Ishikawa (cell line): Measurements from ENCODE around the gene PLEKHA5.

Source experiments
- CEBPB ChIP-seq: IDR thresholded peaks from 2 replicates; pipeline ENCODE4 v1.6.1; 2012
- CREB1 ChIP-seq: IDR thresholded peaks from 2 replicates; pipeline ENCODE4 v1.6.1; 2012; ENCODE audit warnings: low read depth
- EGR1 ChIP-seq: IDR thresholded peaks from 2 replicates; pipeline ENCODE4 v1.6.1; 2012
- EP300 ChIP-seq: IDR thresholded peaks from 2 replicates; pipeline ENCODE4 v1.6.1; 2012; ENCODE audit warnings: borderline replicate concordance
- FOXM1 ChIP-seq: IDR thresholded peaks from 2 replicates; pipeline ENCODE4 v1.6.1; 2012; ENCODE audit warnings: low read depth, borderline replicate concordance
- NFIC ChIP-seq: IDR thresholded peaks from 2 replicates; pipeline ENCODE4 v1.6.1; 2012
- RAD21 ChIP-seq: IDR thresholded peaks from 2 replicates; pipeline ENCODE4 v1.6.1; 2012; ENCODE audit warnings: low read depth
- TAF1 ChIP-seq: IDR thresholded peaks from 2 replicates; pipeline ENCODE4 v1.6.1; 2012; ENCODE audit warnings: low read depth, mild to moderate bottlenecking
- TCF12 ChIP-seq: IDR thresholded peaks from 2 replicates; pipeline ENCODE4 v1.6.1; 2012; ENCODE audit warnings: low read depth
- TEAD4 ChIP-seq: IDR thresholded peaks from 2 replicates; pipeline ENCODE4 v1.6.1; 2012
- YY1 ChIP-seq: IDR thresholded peaks from 2 replicates; pipeline ENCODE4 v1.6.1; 2012; ENCODE audit warnings: low read depth
- ZBTB7A ChIP-seq: IDR thresholded peaks from 2 replicates; pipeline ENCODE4 v1.6.1; 2012; ENCODE audit warnings: low read depth
- TF ChIP-seq, protein P1 (sequence below): IDR thresholded peaks from 2 replicates; pipeline ENCODE4 v1.6.1; 2012; ENCODE audit warnings: low read depth, mild to moderate bottlenecking
- TF ChIP-seq, protein P2 (sequence below): IDR thresholded peaks from 2 replicates; pipeline ENCODE4 v1.6.1; 2012
- TF ChIP-seq, protein P3 (sequence below): IDR thresholded peaks from 2 replicates; pipeline ENCODE4 v1.6.1; 2012

The PLEKHA5 gene

DNA sequence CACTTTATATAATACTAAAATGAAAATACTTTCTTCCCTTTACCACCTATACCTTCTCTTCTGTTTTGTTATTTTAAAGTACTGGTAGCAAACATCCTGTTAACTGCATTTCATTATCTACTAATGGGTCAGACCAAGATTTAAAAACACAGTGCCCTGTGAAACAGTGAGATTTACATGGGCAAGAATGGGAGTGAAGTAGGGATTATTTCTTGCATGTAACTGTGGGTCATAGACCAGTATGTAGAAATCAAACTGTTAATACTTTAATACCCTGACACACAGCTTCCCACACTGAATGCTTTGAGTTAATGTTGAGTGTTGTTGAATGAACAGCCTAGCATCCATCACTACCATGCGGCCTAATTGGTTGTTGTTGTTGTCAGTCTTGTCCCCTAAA is 61.6 kb downstream of the PLEKHA5 start:
- TF ChIP-seq RAD21 (no peak), EP300 (no peak)

DNA sequence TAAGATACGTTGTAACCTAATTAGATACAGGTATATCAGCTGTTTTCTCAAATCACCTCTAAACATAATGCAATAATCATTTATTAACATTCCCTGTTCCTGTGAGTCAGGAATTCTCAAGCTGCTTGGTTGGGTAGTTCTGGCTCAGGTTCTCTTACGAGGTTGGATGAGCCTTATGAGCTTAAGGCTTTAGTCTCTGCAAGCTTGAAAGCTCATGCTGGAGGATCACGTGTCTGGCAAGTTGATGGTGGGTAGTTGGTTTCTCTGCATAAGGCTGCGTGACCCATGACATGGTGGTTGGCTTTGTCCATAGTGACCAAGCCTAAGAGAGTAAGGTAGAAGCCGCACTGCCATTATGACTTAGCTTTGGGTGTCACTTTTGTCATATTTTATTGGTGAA is 62.0 kb downstream of the PLEKHA5 start:
- TF ChIP-seq, protein P1, sequence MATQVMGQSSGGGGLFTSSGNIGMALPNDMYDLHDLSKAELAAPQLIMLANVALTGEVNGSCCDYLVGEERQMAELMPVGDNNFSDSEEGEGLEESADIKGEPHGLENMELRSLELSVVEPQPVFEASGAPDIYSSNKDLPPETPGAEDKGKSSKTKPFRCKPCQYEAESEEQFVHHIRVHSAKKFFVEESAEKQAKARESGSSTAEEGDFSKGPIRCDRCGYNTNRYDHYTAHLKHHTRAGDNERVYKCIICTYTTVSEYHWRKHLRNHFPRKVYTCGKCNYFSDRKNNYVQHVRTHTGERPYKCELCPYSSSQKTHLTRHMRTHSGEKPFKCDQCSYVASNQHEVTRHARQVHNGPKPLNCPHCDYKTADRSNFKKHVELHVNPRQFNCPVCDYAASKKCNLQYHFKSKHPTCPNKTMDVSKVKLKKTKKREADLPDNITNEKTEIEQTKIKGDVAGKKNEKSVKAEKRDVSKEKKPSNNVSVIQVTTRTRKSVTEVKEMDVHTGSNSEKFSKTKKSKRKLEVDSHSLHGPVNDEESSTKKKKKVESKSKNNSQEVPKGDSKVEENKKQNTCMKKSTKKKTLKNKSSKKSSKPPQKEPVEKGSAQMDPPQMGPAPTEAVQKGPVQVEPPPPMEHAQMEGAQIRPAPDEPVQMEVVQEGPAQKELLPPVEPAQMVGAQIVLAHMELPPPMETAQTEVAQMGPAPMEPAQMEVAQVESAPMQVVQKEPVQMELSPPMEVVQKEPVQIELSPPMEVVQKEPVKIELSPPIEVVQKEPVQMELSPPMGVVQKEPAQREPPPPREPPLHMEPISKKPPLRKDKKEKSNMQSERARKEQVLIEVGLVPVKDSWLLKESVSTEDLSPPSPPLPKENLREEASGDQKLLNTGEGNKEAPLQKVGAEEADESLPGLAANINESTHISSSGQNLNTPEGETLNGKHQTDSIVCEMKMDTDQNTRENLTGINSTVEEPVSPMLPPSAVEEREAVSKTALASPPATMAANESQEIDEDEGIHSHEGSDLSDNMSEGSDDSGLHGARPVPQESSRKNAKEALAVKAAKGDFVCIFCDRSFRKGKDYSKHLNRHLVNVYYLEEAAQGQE, result no peak

DNA sequence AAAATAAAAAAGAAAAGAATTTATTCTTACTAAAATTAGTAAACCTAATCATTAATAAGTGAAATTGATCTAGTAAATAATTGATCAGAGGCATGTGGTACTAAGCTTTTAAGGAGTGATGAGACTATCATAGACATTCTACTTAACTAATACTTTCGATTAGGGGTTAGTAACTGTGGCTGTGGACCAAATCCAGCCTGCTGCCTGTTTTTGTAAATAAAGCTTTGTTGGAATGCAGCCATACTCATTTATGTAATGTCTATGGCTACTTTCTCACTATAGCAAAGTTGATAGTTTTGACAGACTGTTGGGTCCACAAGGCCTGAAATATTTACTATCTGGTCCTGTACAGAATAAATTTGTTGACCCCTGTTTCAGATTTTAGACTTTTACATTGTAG is 63.2 kb downstream of the PLEKHA5 start:
- TF ChIP-seq, protein P1, result no peak
- no peak for TF ChIP-seq EP300
- no peak for TF ChIP-seq EGR1
- TF ChIP-seq, protein P2, sequence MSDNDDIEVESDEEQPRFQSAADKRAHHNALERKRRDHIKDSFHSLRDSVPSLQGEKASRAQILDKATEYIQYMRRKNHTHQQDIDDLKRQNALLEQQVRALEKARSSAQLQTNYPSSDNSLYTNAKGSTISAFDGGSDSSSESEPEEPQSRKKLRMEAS, result no peak

DNA sequence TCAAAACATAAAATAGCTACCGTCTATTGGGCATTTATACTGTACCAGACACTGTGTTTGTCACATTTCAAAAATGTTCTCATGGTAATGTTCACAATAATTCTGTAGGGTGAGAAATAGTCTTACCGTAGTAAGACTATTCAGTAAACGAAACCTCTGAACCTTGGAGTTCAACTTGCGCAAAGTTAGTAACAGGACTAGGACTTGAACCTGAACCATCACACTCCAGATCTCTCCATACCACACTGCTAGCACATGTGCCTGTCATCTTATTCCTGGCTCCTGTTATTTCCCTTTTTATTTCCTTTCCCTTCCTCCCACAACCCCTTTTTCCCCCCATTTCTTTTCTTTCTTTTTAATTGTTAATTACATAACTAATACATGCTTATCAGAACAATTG is 65.4 kb downstream of the PLEKHA5 start:
- TF ChIP-seq, protein P1, result no peak
- TF ChIP-seq YY1 (no peak), EGR1 (no peak), TCF12 (no peak), NFIC (no peak), RAD21 (no peak), FOXM1 (no peak)
- TF ChIP-seq, protein P3, sequence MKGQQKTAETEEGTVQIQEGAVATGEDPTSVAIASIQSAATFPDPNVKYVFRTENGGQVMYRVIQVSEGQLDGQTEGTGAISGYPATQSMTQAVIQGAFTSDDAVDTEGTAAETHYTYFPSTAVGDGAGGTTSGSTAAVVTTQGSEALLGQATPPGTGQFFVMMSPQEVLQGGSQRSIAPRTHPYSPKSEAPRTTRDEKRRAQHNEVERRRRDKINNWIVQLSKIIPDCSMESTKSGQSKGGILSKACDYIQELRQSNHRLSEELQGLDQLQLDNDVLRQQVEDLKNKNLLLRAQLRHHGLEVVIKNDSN, result no peak
- TF ChIP-seq, protein P2, result no peak

DNA sequence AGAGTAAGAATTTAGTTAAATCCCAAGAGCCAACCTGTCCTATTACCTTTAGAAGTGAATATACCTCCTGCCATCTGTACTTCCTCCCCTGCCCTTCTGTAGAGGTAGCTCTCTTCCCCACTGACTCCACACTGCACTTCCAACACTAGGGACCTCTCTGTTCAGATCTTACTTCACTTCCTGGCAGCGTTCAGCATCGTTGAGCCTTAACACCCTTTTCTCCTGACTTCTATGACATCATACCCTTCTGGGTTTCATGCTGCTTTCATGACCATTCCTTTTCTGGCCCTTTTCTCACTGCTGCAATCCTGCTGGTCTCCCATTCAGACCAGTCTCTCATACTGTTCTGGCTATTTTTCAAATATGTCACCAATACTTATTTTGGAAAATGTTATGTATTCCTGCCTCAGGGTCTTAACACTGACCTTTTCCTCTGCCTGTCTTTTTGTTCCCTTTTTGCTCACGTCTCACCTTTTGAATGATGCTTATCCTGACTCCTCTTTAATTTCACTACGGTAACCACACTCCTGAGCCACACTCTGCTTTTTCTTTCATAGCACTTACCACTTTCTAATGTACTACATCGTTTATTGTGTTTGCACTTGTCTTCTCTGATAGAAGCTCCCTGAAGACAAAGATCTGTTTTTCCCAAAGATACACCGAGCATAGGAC is 67.6 kb downstream of the PLEKHA5 start:
- TF ChIP-seq YY1 (no peak), CEBPB (no peak), TCF12 (no peak), EP300 (no peak), NFIC (no peak), ZBTB7A (no peak), TAF1 (no peak), TEAD4 (no peak), FOXM1 (no peak), CREB1 (no peak), RAD21 (no peak), EGR1 (no peak)
- TF ChIP-seq, protein P3, result no peak
- TF ChIP-seq, protein P1, result no peak
- TF ChIP-seq, protein P2, result no peak
